ENCODE measurements around the gene BTG3. TPM values are rescaled to one million over a fixed set of nuclear protein-coding genes. Genes with fewer than 3 reads are reported as not detected.

BTG3 gene
- total and polyA plus RNA-seq, 4 donors, result 47.9 to 120 (median 73.0) TPM

GRCh38 chr21:17644186-17644585, 31.5 kb upstream of the BTG3 start:
- H3K36me3 ChIP-seq (ENCODE audit: control insufficient read depth in 4 of 4, insufficient read depth in 4 of 4, low read length in 4 of 4), result no peaks in the 10 kb centered on the region
- H3K4me1 ChIP-seq (ENCODE audit: control insufficient read depth in 5 of 5, insufficient read depth in 5 of 5, low read length in 5 of 5), result no peaks in the 10 kb centered on the region
- DNase-seq (no peak), ATAC-seq (ENCODE audit: insufficient read depth, low FRiP score) (no peak)
- TF ChIP-seq CTCF (IDR thresholded peaks at IDR 0.05; ENCODE audit: control extremely low read depth, extremely low read depth), result no peak
- H3K27me3 ChIP-seq (ENCODE audit: control insufficient read depth in 3 of 3, insufficient read depth in 3 of 3, low read length in 2 of 3), result no peaks in the 10 kb centered on the region
- H3K9me3 ChIP-seq (ENCODE audit: control insufficient read depth in 4 of 4, insufficient read depth in 3 of 4, low read length in 3 of 4), result peaks cover 0 to 9% (median 0%) of the 10 kb centered on the region in 4 donors
- H3K27ac ChIP-seq (ENCODE audit: low read depth in 1 of 2, low read length in 1 of 2), result no peak overlapping the region
- no peak overlapping the region for H3K9ac ChIP-seq (ENCODE audit: insufficient read depth in 1 of 2, low read length in 2 of 2)
- no peak overlapping the region for H3K4me3 ChIP-seq

- ATAC-seq (ENCODE audit: insufficient read depth, low FRiP score), result no peak
- WGBS, 2 donors, result 87 to 94% methylated on average over 2 of the region's 2 CpGs
Measured at GRCh38 chr21:17640821-17641220, 28.1 kb upstream of the BTG3 start.

GRCh38 chr21:17636711-17637110, 24.0 kb upstream of the BTG3 start:
- Histone ChIP-seq H3K4me3 (no peak overlapping the region), H3K9ac (ENCODE audit: insufficient read depth in 1 of 2, low read length in 2 of 2) (no peak overlapping the region)
- WGBS, 2 donors, result 71 to 97% methylated on average over 4 of the region's 4 CpGs

More at GRCh38 chr21:17640821-17641220, 28.1 kb upstream of the BTG3 start:
- Histone ChIP-seq H3K27me3 (ENCODE audit: control insufficient read depth in 3 of 3, insufficient read depth in 3 of 3, low read length in 2 of 3) (no peaks in the 10 kb centered on the region), H3K27ac (ENCODE audit: low read depth in 1 of 2, low read length in 1 of 2) (no peak overlapping the region), H3K4me1 (ENCODE audit: control insufficient read depth in 5 of 5, insufficient read depth in 5 of 5, low read length in 5 of 5) (no peaks in the 10 kb centered on the region), H3K9me3 (ENCODE audit: control insufficient read depth in 4 of 4, insufficient read depth in 3 of 4, low read length in 3 of 4) (peaks cover 0 to 7% (median 0%) of the 10 kb centered on the region in 4 donors), H3K4me3 (no peak overlapping the region), H3K9ac (ENCODE audit: insufficient read depth in 1 of 2, low read length in 2 of 2) (no peak overlapping the region), H3K36me3 (ENCODE audit: control insufficient read depth in 4 of 4, insufficient read depth in 4 of 4, low read length in 4 of 4) (no peaks in the 10 kb centered on the region)
- no peak for TF ChIP-seq CTCF (IDR thresholded peaks at IDR 0.05; ENCODE audit: control extremely low read depth, extremely low read depth)
- DNase-seq, result no peak

More at GRCh38 chr21:17636711-17637110, 24.0 kb upstream of the BTG3 start:
- Histone ChIP-seq H3K4me1 (ENCODE audit: control insufficient read depth in 5 of 5, insufficient read depth in 5 of 5, low read length in 5 of 5) (peaks cover 0 to 5% (median 2%) of the 10 kb centered on the region in 5 donors), H3K36me3 (ENCODE audit: control insufficient read depth in 4 of 4, insufficient read depth in 4 of 4, low read length in 4 of 4) (no peaks in the 10 kb centered on the region), H3K9me3 (ENCODE audit: control insufficient read depth in 4 of 4, insufficient read depth in 3 of 4, low read length in 3 of 4) (peaks cover 0 to 7% (median 0%) of the 10 kb centered on the region in 4 donors), H3K27me3 (ENCODE audit: control insufficient read depth in 3 of 3, insufficient read depth in 3 of 3, low read length in 2 of 3) (no peaks in the 10 kb centered on the region), H3K27ac (ENCODE audit: low read depth in 1 of 2, low read length in 1 of 2) (no peak overlapping the region)
- DNase-seq (no peak), ATAC-seq (ENCODE audit: insufficient read depth, low FRiP score) (no peak)
- TF ChIP-seq CTCF (IDR thresholded peaks at IDR 0.05; ENCODE audit: control extremely low read depth, extremely low read depth), result no peak

Data from lung (tissue), 12 donors.